Activated CD4-positive, alpha-beta T cell treated with anti-CD3 and anti-CD28 coated beads for 36 hours (primary cell): ENCODE measurements around the gene TRIM29. TPM values are rescaled to one million over a fixed set of nuclear protein-coding genes. Genes with fewer than 3 reads are reported as not detected.

ENCODE experiments used
- ATAC-seq: fragments of 200-7000 bp; cut with Tn5 transposase; one replicate; pipeline ENCODE4 v1.10.0; 2021; ENCODE audit warnings: mild to moderate bottlenecking, moderate library complexity
- CTCF ChIA-PET: fragments of 350-600 bp; sonication (Branson Sonifier 250); formaldehyde crosslinking; loops from one replicate; lab custom pipeline; 2021; ENCODE audit warnings: antibody characterized with exemption; lab: Charles Lee
- POLR2A ChIA-PET: fragments of 350-600 bp; sonication (Branson Sonifier 250); formaldehyde crosslinking; loops from one replicate; lab custom pipeline; 2021; ENCODE audit warnings: antibody characterized with exemption, inconsistent platforms; lab: Charles Lee
- DNase-seq: peaks from one replicate; pipeline ENCODE4 v3.0.0-alpha.2; 2020
- H3K27ac Mint-ChIP-seq: one replicate; pipeline ENCODE4 v1.8.0; 2021; ENCODE audit warnings: mixed read lengths
- H3K27me3 Mint-ChIP-seq: one replicate; pipeline ENCODE4 v1.8.0; 2021; ENCODE audit warnings: mixed read lengths
- H3K36me3 Mint-ChIP-seq: one replicate; pipeline ENCODE4 v1.8.0; 2021; ENCODE audit warnings: low read depth, mixed read lengths
- H3K4me1 Mint-ChIP-seq: one replicate; pipeline ENCODE4 v1.8.0; 2021; ENCODE audit warnings: mixed read lengths
- H3K4me3 Mint-ChIP-seq: one replicate; pipeline ENCODE4 v1.8.0; 2021; ENCODE audit warnings: mild to moderate bottlenecking, moderate library complexity, mixed read lengths
- H3K9me3 Mint-ChIP-seq: one replicate; pipeline ENCODE4 v1.8.0; 2021; ENCODE audit warnings: low read depth, mixed read lengths
- intact Hi-C, 2 experiments: fragments of 100-400 bp; cut with DNase I in 1 of 2; cut with micrococcal nuclease in 1 of 2; formaldehyde crosslinking; loops; one replicate each; pipeline versions ENCODE4 v1.14.2 to v1.15.1; 2022 to 2024; cut with DNase I, micrococcal nuclease
- total RNA-seq, 2 experiments: library from RNA; stranded (reverse); gene quantifications; one replicate each; pipeline ENCODE4 v1.2.3, GENCODE V29; 2021

The TRIM29 gene
- total RNA-seq, 2 experiments from 2014 or later: not detected

- DNase-seq (no peak), ATAC-seq (no peak)
- H3K36me3 Mint-ChIP-seq: no peaks in the 10 kb centered on the region
- POLR2A ChIA-PET: no interaction called here
- CTCF ChIA-PET: interaction anchor here (0.6 to 1.6 kb wide), 3 partner anchors 11 to 526 kb away, joined by 3 to 8 read pairs (median 3); no protein-coding TSS in a partner anchor
- H3K4me1 Mint-ChIP-seq: no peaks in the 10 kb centered on the region
- intact Hi-C loops: no loop called here
- no peaks in the 10 kb centered on the region for H3K9me3 Mint-ChIP-seq
- H3K27me3 Mint-ChIP-seq: no peaks in the 10 kb centered on the region
- no peak overlapping the region for H3K4me3 Mint-ChIP-seq
- no peak overlapping the region for H3K27ac Mint-ChIP-seq
Observed at GRCh38 chr11:120134106-120134930, 3.6 kb downstream of the TRIM29 start.

- no peak overlapping the region for H3K27ac Mint-ChIP-seq
- no peak for DNase-seq
- no peak for ATAC-seq
- intact Hi-C loops: no loop called here
- POLR2A ChIA-PET: no interaction called here
- CTCF ChIA-PET: interaction anchor here (0.6 to 1.6 kb wide), 2 partner anchors 10 to 25 kb away, joined by 3 to 8 read pairs; no protein-coding TSS in a partner anchor
- H3K27me3 Mint-ChIP-seq: no peaks in the 10 kb centered on the region
- no peak overlapping the region for H3K4me3 Mint-ChIP-seq
- H3K36me3 Mint-ChIP-seq: no peaks in the 10 kb centered on the region
- no peaks in the 10 kb centered on the region for H3K9me3 Mint-ChIP-seq
- no peaks in the 10 kb centered on the region for H3K4me1 Mint-ChIP-seq
Observed at GRCh38 chr11:120133216-120134105, 4.5 kb downstream of the TRIM29 start.

- CTCF ChIA-PET: interaction anchor here (1.6 kb wide), 1 partner anchor 24 kb away, joined by 8 read pairs; no protein-coding TSS in a partner anchor
- H3K4me3 Mint-ChIP-seq: no peak overlapping the region
- DNase-seq: no peak
Observed at GRCh38 chr11:120132645-120133185, 5.2 kb downstream of the TRIM29 start.

GRCh38 chr11:120131941-120132644 is 5.8 kb downstream of the TRIM29 start:
- no peak for ATAC-seq
- DNase-seq: no peak
- Mint-ChIP-seq H3K4me3 (no peak overlapping the region), H3K27ac (no peak overlapping the region), H3K9me3 (no peaks in the 10 kb centered on the region), H3K27me3 (no peaks in the 10 kb centered on the region), H3K4me1 (no peaks in the 10 kb centered on the region), H3K36me3 (no peaks in the 10 kb centered on the region)
- intact Hi-C loops: no loop called here
- POLR2A ChIA-PET: interaction anchor here (0.6 kb wide), 1 partner anchor 756 kb away, joined by 3 read pairs; no protein-coding TSS in a partner anchor
- CTCF ChIA-PET: no interaction called here

More at GRCh38 chr11:120132645-120133185, 5.2 kb downstream of the TRIM29 start:
- no peaks in the 10 kb centered on the region for H3K4me1 Mint-ChIP-seq
- no peak for ATAC-seq
- H3K27me3 Mint-ChIP-seq: no peaks in the 10 kb centered on the region
- POLR2A ChIA-PET: no interaction called here
- intact Hi-C loops: no loop called here
- H3K36me3 Mint-ChIP-seq: no peaks in the 10 kb centered on the region
- H3K27ac Mint-ChIP-seq: no peak overlapping the region
- H3K9me3 Mint-ChIP-seq: no peaks in the 10 kb centered on the region

DNA sequence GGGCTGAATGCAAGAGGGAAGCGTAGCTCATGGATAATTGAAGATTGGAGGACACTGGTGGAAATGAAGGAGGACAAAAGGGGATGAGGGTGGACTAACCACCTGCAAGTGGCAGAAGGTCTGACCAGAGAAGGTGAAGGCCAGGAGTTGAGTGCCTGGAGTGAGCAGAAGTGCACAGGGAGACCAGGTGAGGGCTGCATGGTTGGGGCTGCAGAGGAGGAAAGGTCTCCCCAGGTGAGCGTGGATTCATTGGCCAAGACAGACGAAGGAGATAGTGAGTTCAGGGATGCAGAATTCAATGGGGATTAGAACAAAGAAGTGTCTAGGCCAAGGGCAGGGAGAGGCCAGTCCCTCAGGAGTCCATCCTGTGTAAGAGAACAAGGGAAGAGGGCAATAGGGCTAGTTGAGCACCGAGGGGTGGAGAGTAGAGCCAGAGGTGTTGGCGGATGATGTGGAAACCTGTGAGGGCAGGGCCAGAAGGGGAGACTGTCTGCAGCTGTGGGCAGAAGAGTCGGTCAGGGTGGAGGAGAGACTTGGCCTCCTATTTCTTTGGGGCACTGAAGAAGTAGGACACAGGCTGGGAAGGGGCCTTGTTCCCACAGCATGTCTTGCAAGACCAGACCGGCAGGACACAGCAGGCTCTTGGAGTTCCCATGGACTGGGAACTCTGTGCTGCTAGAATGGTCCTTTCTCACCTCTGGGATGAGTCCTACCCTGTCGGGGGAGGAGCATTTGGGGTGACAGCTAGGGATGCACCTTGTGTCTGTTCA is 6.7 kb downstream of the TRIM29 start:
- no peaks in the 10 kb centered on the region for H3K4me1 Mint-ChIP-seq
- intact Hi-C loops: no loop called here
- H3K27ac Mint-ChIP-seq: no peak overlapping the region
- ATAC-seq: no peak
- H3K36me3 Mint-ChIP-seq: no peaks in the 10 kb centered on the region
- POLR2A ChIA-PET: interaction anchor here (0.6 kb wide), 1 partner anchor 755 kb away, joined by 3 read pairs; no protein-coding TSS in a partner anchor
- DNase-seq: no peak
- H3K4me3 Mint-ChIP-seq: no peak overlapping the region
- no peaks in the 10 kb centered on the region for H3K27me3 Mint-ChIP-seq
- CTCF ChIA-PET: no interaction called here
- H3K9me3 Mint-ChIP-seq: no peaks in the 10 kb centered on the region

DNA sequence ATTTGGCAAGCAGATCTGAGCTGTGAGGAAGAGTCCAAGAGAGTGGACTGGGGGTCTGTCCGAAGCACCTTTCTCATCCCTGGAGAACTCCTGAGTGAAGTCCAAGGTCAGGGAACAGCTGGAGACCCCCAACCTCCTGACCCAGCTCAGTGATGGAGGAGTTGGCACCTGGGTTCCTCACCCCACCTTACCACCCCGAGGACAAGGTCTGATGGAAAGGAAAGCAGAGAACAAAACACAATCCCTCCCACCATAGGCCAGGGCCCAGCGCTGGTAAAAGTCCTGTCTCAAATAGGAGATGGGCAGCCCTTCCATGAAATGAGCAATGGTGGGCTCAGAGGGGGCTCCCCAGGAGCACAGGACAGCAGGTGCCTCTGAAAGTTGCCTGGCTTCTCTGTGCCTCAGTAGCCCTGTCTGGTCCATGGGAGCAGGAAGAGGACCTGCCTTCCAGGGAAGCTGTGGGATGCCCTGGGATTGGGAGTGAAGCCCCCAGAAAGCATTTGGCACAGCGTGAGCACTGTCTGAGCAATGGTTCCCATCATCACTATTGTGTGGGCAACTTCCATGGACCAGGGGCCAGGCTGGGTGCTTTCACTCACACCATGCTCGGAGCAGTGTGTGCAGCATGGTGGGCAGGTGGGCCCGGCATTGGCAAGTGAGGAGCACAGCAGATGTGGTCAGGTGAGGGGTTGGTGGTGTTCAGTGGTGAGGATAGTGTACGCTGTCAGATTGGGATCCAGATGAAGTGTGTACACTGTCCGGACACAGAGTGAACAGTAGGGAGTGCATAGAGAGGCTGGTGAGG is 7.5 kb downstream of the TRIM29 start:
- Mint-ChIP-seq H3K9me3 (no peaks in the 10 kb centered on the region), H3K4me1 (no peaks in the 10 kb centered on the region), H3K4me3 (no peak overlapping the region), H3K27ac (no peak overlapping the region), H3K27me3 (no peaks in the 10 kb centered on the region), H3K36me3 (no peaks in the 10 kb centered on the region)
- POLR2A ChIA-PET: no interaction called here
- intact Hi-C loops: no loop called here
- CTCF ChIA-PET: no interaction called here
- DNase-seq (no peak), ATAC-seq (no peak)

DNA sequence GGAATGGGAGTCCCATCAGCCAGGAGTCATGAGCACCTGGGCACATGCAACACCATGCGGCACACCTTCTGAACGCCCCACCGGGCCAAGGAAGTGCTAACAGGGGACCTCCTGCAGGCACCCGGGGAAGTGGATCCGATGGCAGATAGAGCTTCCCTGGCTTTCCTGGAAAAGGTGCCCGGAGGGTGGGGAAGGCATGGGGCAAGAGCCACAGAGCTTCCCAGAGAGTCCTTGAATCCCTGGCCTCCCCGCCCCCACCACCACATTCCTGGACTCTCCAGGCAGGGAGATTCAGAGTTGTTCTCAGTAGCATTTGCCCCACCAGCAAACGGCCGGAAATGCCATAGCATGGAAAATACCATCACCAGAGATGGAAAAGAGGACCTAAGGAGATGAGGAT is 8.3 kb downstream of the TRIM29 start:
- CTCF ChIA-PET: no interaction called here
- ATAC-seq (no peak), DNase-seq (no peak)
- POLR2A ChIA-PET: no interaction called here
- no peaks in the 10 kb centered on the region for H3K36me3 Mint-ChIP-seq
- H3K27ac Mint-ChIP-seq: no peak overlapping the region
- no peaks in the 10 kb centered on the region for H3K27me3 Mint-ChIP-seq
- intact Hi-C loops: no loop called here
- H3K9me3 Mint-ChIP-seq: no peaks in the 10 kb centered on the region
- no peaks in the 10 kb centered on the region for H3K4me1 Mint-ChIP-seq
- no peak overlapping the region for H3K4me3 Mint-ChIP-seq

- H3K27me3 Mint-ChIP-seq: no peaks in the 10 kb centered on the region
- no peak overlapping the region for H3K27ac Mint-ChIP-seq
- no peaks in the 10 kb centered on the region for H3K4me1 Mint-ChIP-seq
- H3K36me3 Mint-ChIP-seq: no peaks in the 10 kb centered on the region
- DNase-seq (no peak), ATAC-seq (no peak)
- H3K9me3 Mint-ChIP-seq: no peaks in the 10 kb centered on the region
- ChIA-PET POLR2A (no interaction called here), CTCF (no interaction called here)
- no peak overlapping the region for H3K4me3 Mint-ChIP-seq
- intact Hi-C loops: no loop called here
Observed at GRCh38 chr11:120128392-120129119, 9.4 kb downstream of the TRIM29 start.

GRCh38 chr11:120127236-120127635 is 10.7 kb downstream of the TRIM29 start:
- POLR2A ChIA-PET: no interaction called here
- CTCF ChIA-PET: no interaction called here
- no peak for ATAC-seq
- H3K4me1 Mint-ChIP-seq: no peaks in the 10 kb centered on the region
- H3K27ac Mint-ChIP-seq: no peak overlapping the region
- DNase-seq: no peak
- H3K36me3 Mint-ChIP-seq: no peaks in the 10 kb centered on the region
- no peaks in the 10 kb centered on the region for H3K9me3 Mint-ChIP-seq
- H3K4me3 Mint-ChIP-seq: no peak overlapping the region
- intact Hi-C loops: no loop called here
- H3K27me3 Mint-ChIP-seq: no peaks in the 10 kb centered on the region
